ENCODE measurements around the gene RASA1.

The RASA1 gene

GRCh38 chr5:87438231-87438630 is 170.5 kb downstream of the RASA1 start:
- no peak for DNase-seq (ENCODE audit: low read depth in 1 of 2, low spot score in 1 of 2)

Data from activated CD4-positive, alpha-beta T cell treated with anti-CD3 and anti-CD28 coated beads, Interleukin-2, amount 50 U/mL, for 24 hours (primary cell).